Tibial nerve (tissue), 4 donors: ENCODE results near the gene MGAT3. TPM values are rescaled to one million over a fixed set of nuclear protein-coding genes. Genes with fewer than 3 reads are reported as not detected.

Source experiments
- DNase-seq, 2 donors: peaks; one replicate each; pipeline ENCODE4 v3.0.0-alpha.2; 2019; ENCODE audit warnings: low spot score in 2 of 2
- H3K27ac ChIP-seq, 4 donors: fragments of 200-600 bp; sonication (generic) in 3 of 4; one replicate each; pipeline ENCODE4 v1.5.1; 2017 to 2019; ENCODE audit warnings: mild to moderate bottlenecking in 1 of 4
- H3K27me3 ChIP-seq, 2 donors: fragments of 200-600 bp; sonication (generic) in 1 of 2; one replicate each; pipeline versions ENCODE4 v1.5.1 to v1.6.0; 2017 to 2019
- H3K36me3 ChIP-seq, 3 donors: fragments of 200-600 bp; sonication (generic); one replicate each; pipeline ENCODE4 v1.5.1; 2018 to 2019
- H3K4me1 ChIP-seq, 4 donors: fragments of 200-600 bp; sonication (generic) in 3 of 4; one replicate each; pipeline ENCODE4 v1.5.1; 2017 to 2019
- H3K4me3 ChIP-seq, 4 donors: fragments of 200-600 bp; sonication (generic) in 3 of 4; one replicate each; pipeline ENCODE4 v1.5.1; 2017 to 2019; ENCODE audit warnings: mild to moderate bottlenecking in 1 of 4, moderate library complexity in 1 of 4
- H3K9me3 ChIP-seq, 4 donors: fragments of 200-600 bp; sonication (generic) in 3 of 4; one replicate each; pipeline ENCODE4 v1.5.1; 2017 to 2019
- EP300 ChIP-seq, 2 donors: sonication (generic); formaldehyde crosslinking; IDR thresholded peaks; one replicate each; pipeline ENCODE4 v1.6.1; 2017; ENCODE audit warnings: antibody characterized with exemption in 2 of 2, mild to moderate bottlenecking in 1 of 2
- POLR2A ChIP-seq, 2 donors: fragments of 450-650 bp; IDR thresholded peaks; one replicate each; pipeline ENCODE4 v1.6.1; 2017; ENCODE audit warnings: antibody characterized with exemption in 2 of 2, mild to moderate bottlenecking in 2 of 2, moderate library complexity in 2 of 2
- WGBS, 2 donors: methylation state at CpG; one replicate each; pipeline ENCODE4 v1.1.5; 2018; 5-methylcytosine and 5-hydroxymethylcytosine counted together
- total RNA-seq, 4 donors: library from RNA; depleted of rRNA; stranded (reverse); fragments of >200 nt; gene quantifications; one replicate each; pipeline ENCODE4 v1.1.0, GENCODE V29; 2016
- TF ChIP-seq, protein P1 (sequence below), 5 experiments: fragments of 200-600 bp in 3 of 5; fragments of 450-650 bp in 2 of 5; sonication (generic) in 3 of 5; IDR thresholded peaks; one replicate each; pipeline ENCODE4 v1.5.1; 2016 to 2019; ENCODE audit warnings: antibody characterized with exemption in 5 of 5, mild to moderate bottlenecking in 3 of 5, moderate library complexity in 2 of 5

The MGAT3 gene
- total RNA-seq, 4 donors from 2014 or later: 26.2 to 32.7 (median 32.2) TPM

GRCh38 chr22:39530116-39530515, 73.3 kb downstream of the MGAT3 start:
- Histone ChIP-seq H3K9me3 (no peaks in the 10 kb centered on the region), H3K36me3 (peaks cover 0 to 27% (median 0%) of the 10 kb centered on the region in 3 donors), H3K27me3 (no peaks in the 10 kb centered on the region), H3K27ac (peak overlapping the region in 2 of 4 donors; percentile 61 to 69), H3K4me1 (peaks cover 0 to 89% (median 55%) of the 10 kb centered on the region in 4 donors), H3K4me3 (no peak overlapping the region)
- no peak for DNase-seq
- no peak for TF ChIP-seq EP300 (IDR thresholded peaks at IDR 0.05)
- no peak for TF ChIP-seq POLR2A (IDR thresholded peaks at IDR 0.05)
- TF ChIP-seq, protein P1, sequence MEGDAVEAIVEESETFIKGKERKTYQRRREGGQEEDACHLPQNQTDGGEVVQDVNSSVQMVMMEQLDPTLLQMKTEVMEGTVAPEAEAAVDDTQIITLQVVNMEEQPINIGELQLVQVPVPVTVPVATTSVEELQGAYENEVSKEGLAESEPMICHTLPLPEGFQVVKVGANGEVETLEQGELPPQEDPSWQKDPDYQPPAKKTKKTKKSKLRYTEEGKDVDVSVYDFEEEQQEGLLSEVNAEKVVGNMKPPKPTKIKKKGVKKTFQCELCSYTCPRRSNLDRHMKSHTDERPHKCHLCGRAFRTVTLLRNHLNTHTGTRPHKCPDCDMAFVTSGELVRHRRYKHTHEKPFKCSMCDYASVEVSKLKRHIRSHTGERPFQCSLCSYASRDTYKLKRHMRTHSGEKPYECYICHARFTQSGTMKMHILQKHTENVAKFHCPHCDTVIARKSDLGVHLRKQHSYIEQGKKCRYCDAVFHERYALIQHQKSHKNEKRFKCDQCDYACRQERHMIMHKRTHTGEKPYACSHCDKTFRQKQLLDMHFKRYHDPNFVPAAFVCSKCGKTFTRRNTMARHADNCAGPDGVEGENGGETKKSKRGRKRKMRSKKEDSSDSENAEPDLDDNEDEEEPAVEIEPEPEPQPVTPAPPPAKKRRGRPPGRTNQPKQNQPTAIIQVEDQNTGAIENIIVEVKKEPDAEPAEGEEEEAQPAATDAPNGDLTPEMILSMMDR (IDR thresholded peaks at IDR 0.05): no peak
- 52 to 56% methylated on average over 6 of the region's 6 CpGs for WGBS, 2 donors

DNA sequence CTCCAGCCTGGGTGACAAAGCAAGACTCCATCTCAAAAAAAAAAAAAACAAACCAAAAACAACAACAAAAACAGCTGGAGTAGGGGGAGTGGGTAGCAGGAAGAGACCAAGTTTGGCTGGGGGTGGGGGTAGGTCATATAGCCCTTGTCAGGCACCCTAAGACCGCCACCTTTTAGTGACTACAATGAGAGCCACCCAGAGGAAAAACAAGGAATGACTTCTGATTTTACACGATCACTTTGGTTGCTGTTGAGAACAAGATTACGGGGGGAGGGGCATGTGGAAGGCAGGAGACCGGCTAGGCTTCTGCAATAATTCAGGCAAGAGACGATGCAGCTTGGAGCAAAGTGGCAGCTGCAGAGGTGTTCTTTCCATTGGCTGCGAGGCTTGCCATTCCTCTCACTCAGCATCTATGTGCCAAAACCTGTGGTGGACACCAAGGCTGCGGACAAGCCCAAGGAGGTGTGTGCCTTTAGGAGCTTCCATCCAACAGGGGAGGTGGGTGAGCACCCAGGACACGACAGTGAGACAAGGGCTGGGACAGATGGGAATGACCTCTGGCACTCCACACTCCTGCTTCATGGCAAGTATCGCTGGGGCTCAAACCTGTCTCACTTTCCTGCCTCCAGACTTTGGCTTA, 74.0 kb downstream of the MGAT3 start:
- no peaks in the 10 kb centered on the region for H3K27me3 ChIP-seq
- peak overlapping the region in 1 of 4 donors; percentile 96 for H3K27ac ChIP-seq
- H3K4me3 ChIP-seq: no peak overlapping the region
- H3K4me1 ChIP-seq: peaks cover 0 to 83% (median 52%) of the 10 kb centered on the region in 4 donors
- TF ChIP-seq, protein P1 (IDR thresholded peaks at IDR 0.05): no peak
- TF ChIP-seq POLR2A (IDR thresholded peaks at IDR 0.05): no peak
- TF ChIP-seq EP300 (IDR thresholded peaks at IDR 0.05): no peak
- WGBS, 2 donors: 41 to 43% methylated on average over 9 of the region's 9 CpGs
- no peak for DNase-seq
- peaks cover 0 to 20% (median 0%) of the 10 kb centered on the region in 3 donors for H3K36me3 ChIP-seq
- no peaks in the 10 kb centered on the region for H3K9me3 ChIP-seq

DNA sequence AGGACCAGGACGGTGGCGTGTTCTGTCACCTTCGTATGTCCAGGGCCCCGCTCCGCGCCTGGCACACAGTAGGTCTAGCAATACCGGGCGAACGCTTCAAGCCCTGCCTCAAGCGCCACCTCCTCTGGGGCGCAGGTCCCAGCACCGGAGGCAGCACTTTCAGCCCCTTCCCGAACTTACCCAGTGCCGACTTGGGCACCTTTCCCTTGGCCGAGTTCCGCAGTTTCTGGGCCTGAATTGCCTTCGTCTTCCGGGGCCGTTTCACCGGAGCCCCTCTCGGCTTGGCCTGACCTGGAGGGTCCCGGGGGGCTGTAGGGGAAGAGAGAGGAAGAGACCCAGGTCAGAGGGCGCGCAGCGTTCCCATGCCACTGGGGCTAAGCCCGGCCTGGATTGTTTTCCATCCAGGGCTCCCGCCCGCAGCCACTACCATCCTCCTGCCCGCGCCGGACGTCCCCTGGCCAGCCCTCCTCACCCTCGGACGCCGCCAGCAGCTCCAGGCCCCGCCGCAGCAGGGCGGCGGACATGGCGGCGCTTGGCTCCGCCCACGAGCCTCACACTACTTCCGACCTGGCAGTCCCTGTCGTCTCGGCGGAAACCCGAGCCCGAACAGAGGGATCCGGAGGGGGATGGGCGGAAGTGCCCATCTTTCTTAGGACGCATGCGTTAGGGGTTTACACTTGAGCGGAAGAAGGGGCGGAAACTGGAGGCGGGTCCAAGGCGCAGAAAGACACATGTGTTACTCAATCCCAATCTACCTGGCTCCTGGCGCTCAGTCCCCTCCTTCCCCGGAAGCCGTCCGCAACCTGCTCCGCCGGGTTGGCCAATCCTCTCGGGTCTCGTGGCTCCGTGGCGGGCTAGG, 75.6 kb downstream of the MGAT3 start, which contains the start of gene RPS19BP1:
TSS of gene RPS19BP1 (minus strand) at position 534 of the 859 bp plus-strand sequence. CDS start at position 524, 10 bp downstream.
- H3K27ac ChIP-seq: peak within 1 kb of the TSS; percentile 84 to 96 (median 92)
- TF ChIP-seq POLR2A (IDR thresholded peaks at IDR 0.05) (peak; percentile 62 to 86), EP300 (IDR thresholded peaks at IDR 0.05) (peak; percentile 95 to 97)
- TF ChIP-seq, protein P1 (IDR thresholded peaks at IDR 0.05): peak in 2 of 5 experiments; percentile 32 to 34
- no peaks in the 10 kb centered on the region for H3K27me3 ChIP-seq
- H3K36me3 ChIP-seq: peaks cover 0 to 20% (median 0%) of the 10 kb centered on the region in 3 donors
- DNase-seq: peak; percentile 99
- no peaks in the 10 kb centered on the region for H3K9me3 ChIP-seq
- H3K4me1 ChIP-seq: peaks cover 0 to 69% (median 48%) of the 10 kb centered on the region in 4 donors
- WGBS, 2 donors: 1% methylated on average over 66 to 67 of the region's 67 CpGs
- H3K4me3 ChIP-seq: peak within 1 kb of the TSS; percentile 73 to 91 (median 89)

DNA sequence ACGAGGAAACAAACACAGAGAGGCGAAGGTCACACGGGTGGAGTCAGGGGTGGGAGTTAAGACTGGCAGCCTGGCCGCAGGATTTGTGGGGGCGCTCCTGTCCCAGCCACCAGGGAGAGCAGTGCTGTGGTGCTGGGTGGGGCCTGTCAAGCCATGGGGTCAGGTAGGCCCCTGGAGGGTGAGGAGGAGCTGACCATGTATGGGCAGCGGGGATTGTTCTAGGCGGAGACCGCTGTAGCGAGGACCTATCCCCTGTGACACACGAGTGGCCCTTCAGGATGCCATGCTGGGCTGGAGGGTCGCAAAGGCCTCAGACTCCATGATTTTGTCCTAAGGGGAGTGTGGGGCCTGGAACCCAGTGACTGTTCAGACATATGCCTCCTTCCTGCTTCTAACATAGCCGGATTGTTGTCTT, 77.3 kb downstream of the MGAT3 start:
- Histone ChIP-seq H3K36me3 (peaks cover 0 to 8% (median 0%) of the 10 kb centered on the region in 3 donors), H3K27ac (peak overlapping the region; percentile 55 to 96 (median 74)), H3K9me3 (no peaks in the 10 kb centered on the region), H3K4me3 (no peak overlapping the region), H3K27me3 (no peaks in the 10 kb centered on the region), H3K4me1 (peaks cover 0 to 52% (median 32%) of the 10 kb centered on the region in 4 donors)
- TF ChIP-seq POLR2A (IDR thresholded peaks at IDR 0.05) (no peak), EP300 (IDR thresholded peaks at IDR 0.05) (no peak)
- TF ChIP-seq, protein P1 (IDR thresholded peaks at IDR 0.05): no peak
- DNase-seq: no peak
- WGBS, 2 donors: 71 to 75% methylated on average over 12 of the region's 12 CpGs
